Right renal pelvis (tissue), 4 donors: Measurements from ENCODE around the gene FLT3LG. TPM values are rescaled to one million over a fixed set of nuclear protein-coding genes. Genes with fewer than 3 reads are reported as not detected.

Experiments
- DNase-seq, 4 donors: peaks; one replicate each; pipeline ENCODE4 v3.0.0-alpha.2; 2013; ENCODE audit warnings: low read depth in 4 of 4, low spot score in 3 of 4, missing footprints in 1 of 4
- polyA plus RNA-seq, 4 donors: library from polyadenylated mRNA; unstranded; fragments of 120-200 nt; gene quantifications; one replicate each; pipeline ENCODE4 v1.2.1, GENCODE V29; 2013; ENCODE audit not compliant: insufficient read length in 4 of 4

FLT3LG gene
- polyA plus RNA-seq: 1 to 10 TPM; 2.6 to 4.5 (median 3.6) TPM

GRCh38 chr19:49473868-49474541, at the start of gene FLT3LG:
TSS of gene FLT3LG (plus strand) at chr19:49474215. CDS start at chr19:49474640, 425 bp downstream.
- no peak for DNase-seq

DNA sequence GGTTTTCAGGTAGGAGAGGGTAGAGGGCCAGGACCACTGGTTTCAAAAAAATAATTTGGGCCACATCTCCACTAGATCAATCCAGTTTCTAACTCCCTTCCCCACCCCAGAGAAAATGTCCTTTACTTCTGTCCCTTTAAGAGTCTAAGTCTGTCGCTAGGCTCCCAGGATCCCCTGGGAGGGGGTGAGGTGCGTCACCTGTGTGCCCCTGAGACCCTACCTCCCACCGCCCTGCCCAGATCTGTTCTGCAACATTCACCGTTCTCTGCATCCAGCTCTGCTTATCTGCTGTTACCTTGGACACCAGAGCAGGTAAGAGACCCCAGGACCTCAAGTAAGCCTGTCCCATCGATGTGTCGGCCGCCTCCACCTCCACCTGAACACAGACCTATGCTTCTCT, 48.8 kb upstream of the FLT3LG start, which contains the start of gene GFY:
TSS of gene GFY (plus strand) at position 211 of the 400 bp plus-strand sequence. CDS start 1,043 bp downstream, outside the sequence.
- DNase-seq: no peak

DNA sequence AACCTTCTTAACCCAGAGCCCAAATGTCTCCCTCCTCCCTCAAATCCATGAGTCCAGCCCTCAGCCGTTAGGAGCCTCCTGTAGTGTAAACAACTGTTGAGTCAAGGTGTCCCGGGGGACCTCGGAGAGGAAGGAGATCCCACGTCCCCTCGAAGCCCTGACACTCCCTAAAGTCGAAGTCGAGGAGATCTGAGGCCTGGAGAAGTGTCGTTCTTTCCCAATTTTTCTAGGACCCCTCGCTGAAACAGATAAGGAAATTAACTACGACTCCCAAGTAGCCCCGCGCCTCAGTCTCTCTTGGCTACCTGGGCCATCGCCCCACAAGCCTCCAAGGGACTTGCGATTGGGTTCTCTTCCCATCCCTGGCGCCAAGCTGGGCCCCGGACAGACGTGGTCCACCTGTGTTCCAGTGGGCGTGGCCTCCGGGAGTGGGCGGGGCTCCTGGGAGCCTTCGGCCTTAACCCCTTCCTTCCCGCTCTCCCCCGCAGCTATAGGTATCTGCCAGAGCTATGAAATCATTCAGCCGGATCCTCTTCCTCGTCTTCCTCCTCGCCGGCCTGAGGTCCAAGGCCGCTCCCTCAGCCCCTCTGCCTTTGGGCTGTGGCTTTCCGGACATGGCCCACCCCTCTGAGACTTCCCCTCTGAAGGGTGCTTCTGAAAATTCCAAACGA, 48.0 kb upstream of the FLT3LG start:
- DNase-seq: no peak

- DNase-seq: no peak
Observed at GRCh38 chr19:49427339-49427738, 46.7 kb upstream of the FLT3LG start.

GRCh38 chr19:49427855-49428546, 46.0 kb upstream of the FLT3LG start:
- no peak for DNase-seq

DNA sequence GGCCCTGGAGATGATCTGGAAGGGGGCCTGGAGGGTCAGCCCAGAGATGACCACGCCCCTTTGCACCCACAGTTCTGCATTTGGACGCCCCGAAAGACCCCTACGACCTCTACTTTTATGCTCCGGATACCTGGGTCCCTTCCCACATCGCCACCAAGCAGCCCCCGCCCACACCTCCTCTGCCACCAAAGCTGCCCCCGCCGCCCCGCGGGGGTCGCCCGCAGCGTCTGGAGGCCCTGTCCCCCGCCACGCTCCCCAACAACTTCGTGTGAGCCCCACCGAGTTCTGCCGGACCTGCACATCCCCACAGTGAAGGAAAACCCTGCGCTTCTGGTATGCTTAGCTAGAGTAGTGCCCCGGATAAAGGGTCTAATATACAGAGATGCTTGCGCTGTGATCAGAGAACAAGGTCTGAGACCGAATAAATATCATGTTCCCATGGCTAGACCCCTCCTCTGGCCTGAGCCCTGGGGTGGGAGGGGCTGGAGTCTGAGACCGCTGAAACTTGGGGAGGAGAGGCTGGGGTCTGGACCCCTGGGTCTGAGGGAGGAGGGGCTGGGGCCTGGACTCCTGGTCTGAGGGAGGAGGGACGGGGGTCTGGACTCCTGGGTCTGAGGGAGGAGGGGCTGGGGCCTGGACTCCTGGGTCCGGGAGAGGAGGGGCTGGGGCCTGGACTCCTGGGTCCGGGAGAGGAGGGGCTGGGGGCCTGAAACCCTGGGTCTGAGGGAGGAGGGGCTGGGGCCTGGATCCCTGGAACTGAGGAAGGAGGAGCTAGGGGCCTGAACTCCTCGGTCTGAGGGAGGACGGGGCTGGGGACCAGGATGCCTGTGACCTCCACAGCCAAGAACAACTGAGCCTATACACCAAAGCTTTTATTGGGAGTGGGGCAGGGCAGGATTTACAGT, 45.2 kb upstream of the FLT3LG start:
- DNase-seq: no peak

- no peak for DNase-seq
Observed at GRCh38 chr19:49430172-49430677, 43.8 kb upstream of the FLT3LG start.

DNA sequence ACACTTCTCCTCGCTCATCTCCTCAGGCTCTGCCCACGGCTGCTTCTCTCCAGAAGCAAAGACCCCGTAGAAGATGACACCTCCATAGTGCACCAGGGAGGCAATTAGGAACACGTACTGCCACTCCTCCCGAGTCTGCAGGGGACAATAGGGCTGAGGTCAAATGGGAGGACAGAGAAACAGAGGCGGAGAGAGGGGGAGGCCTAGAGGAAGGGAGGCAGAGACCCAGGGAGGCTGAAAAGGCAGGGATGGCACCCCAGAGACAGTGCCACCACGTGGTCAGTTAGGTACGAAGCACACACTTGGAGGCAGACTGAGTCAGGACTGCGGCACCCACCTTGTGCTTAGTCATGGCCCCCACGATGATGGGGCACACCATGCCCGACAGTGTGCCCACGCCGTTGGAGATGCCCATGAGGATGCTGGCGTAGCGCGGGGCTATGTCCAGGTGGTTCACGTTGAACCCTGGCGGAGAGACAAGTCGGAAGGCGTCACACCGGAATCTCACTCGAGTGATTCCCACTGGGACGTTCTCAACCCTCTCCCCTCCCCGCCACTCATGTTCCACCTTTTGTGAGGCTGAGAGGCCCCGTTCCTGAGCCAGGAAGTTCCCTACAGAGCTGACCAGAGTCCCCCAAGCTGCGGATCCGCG, 43.2 kb upstream of the FLT3LG start:
- DNase-seq: no peak

- DNase-seq: no peak
Observed at GRCh38 chr19:49431330-49431749, 42.7 kb upstream of the FLT3LG start.

- DNase-seq: no peak
Observed at GRCh38 chr19:49432141-49433073, 41.6 kb upstream of the FLT3LG start.

DNA sequence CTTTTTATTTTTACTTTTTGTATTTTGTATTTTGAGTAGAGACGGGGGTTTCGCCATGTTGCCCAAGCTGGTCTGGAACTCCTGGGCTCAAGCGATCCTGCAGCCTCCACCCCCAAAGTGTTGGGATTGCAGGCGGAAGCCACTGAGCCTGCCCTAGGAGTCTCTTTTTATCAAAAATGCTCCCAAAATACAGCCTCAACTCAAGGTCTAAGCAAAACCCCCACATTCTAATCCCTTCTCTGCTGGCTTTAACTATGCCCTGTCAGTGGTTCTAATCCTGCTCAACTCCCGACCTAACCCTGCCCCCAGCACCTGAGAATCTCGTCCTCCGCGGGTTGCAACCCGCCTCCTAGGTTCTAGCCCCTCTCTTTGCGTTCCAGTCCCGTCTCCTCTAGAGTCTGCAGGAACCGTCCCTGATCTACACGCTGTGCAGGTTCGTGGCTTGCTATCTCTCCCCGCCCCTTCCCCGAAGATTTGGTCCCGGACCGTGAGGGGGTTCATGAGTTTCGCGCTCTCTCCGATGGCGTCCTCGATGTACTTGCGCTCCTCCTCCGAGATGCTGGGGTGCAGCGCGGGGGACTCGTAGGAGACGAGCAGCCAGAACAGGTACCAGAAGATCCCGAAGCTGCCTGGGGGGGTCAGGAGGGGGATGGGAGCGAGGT, 40.6 kb upstream of the FLT3LG start:
- no peak for DNase-seq

- no peak for DNase-seq
Observed at GRCh38 chr19:49434907-49435583, 39.0 kb upstream of the FLT3LG start.

DNA sequence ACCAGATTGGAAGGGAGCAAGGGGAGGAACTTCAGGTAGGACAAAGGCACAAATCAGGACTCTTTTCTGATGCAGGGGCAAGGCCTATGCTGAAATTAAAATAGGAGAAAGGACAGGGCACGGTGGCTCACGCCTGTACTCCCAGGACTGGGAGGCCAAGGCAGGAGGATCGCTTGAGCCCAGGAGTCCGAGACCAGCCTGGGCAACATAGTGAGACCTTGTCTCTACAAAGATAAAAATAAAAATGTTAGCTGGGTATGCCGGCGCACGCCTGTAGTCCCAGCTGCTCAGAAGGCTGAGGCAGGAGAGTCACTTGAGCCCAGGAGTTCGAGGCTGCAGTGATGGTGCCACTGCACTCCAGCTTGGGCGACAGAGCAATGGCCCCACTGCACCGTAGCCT, 38.3 kb upstream of the FLT3LG start:
- no peak for DNase-seq

GRCh38 chr19:49436381-49437017, 37.5 kb upstream of the FLT3LG start:
- DNase-seq: no peak

GRCh38 chr19:49437231-49437630, 36.8 kb upstream of the FLT3LG start:
- DNase-seq: no peak

- no peak for DNase-seq
Observed at GRCh38 chr19:49438261-49438660, 35.8 kb upstream of the FLT3LG start.

- DNase-seq: no peak
Observed at GRCh38 chr19:49439836-49440235, 34.2 kb upstream of the FLT3LG start.
